Measurements from ENCODE around the gene RNPEP. TPM values are rescaled to one million over a fixed set of nuclear protein-coding genes. Genes with fewer than 3 reads are reported as not detected.
"Not testable (repeated sequence)": the region's sequence is repeated elsewhere in the genome, so short reads cannot be mapped to it uniquely, and the experiment has no call there.

RNPEP gene
- total RNA-seq, 1 donor from 2014 or later, result 42.4 TPM

DNA sequence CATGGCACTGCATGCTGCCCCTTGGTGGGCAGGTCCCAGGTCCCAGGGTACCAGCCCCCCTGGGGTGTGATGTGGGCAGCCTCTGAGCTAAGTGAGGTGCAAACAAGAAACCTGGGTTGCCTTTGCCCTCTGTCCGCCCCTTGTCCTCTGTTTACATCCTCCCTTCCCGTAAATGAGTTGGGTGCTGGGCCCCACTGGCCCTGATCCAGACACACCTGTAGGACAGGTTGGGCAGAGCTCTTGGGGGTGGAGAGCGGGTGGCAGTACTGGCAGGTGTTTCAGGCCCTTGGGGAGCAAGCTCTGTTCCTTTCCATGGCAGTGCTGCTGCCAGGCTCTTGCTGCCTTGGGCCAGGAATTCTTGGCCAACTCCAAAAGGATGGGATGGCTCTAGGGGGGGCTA is 63.8 kb downstream of the RNPEP start:
- H3K36me3 Mint-ChIP-seq (ENCODE audit: unreplicated experiment), result no peaks in the 10 kb centered on the region
- H3K27ac Mint-ChIP-seq (ENCODE audit: unreplicated experiment), result no peak overlapping the region
- peaks cover 2% of the 10 kb centered on the region for H3K9me3 Mint-ChIP-seq (ENCODE audit: unreplicated experiment)
- H3K27me3 Mint-ChIP-seq (ENCODE audit: unreplicated experiment), result peaks cover 5% of the 10 kb centered on the region
- no peaks in the 10 kb centered on the region for H3K4me1 Mint-ChIP-seq (ENCODE audit: low read depth, unreplicated experiment)
- no peak for DNase-seq
- TF ChIP-seq, protein P1, sequence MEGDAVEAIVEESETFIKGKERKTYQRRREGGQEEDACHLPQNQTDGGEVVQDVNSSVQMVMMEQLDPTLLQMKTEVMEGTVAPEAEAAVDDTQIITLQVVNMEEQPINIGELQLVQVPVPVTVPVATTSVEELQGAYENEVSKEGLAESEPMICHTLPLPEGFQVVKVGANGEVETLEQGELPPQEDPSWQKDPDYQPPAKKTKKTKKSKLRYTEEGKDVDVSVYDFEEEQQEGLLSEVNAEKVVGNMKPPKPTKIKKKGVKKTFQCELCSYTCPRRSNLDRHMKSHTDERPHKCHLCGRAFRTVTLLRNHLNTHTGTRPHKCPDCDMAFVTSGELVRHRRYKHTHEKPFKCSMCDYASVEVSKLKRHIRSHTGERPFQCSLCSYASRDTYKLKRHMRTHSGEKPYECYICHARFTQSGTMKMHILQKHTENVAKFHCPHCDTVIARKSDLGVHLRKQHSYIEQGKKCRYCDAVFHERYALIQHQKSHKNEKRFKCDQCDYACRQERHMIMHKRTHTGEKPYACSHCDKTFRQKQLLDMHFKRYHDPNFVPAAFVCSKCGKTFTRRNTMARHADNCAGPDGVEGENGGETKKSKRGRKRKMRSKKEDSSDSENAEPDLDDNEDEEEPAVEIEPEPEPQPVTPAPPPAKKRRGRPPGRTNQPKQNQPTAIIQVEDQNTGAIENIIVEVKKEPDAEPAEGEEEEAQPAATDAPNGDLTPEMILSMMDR (IDR thresholded peaks at IDR 0.05; ENCODE audit: partially characterized antibody, unreplicated experiment), result no peak
- H3K4me3 Mint-ChIP-seq (ENCODE audit: unreplicated experiment), result no peak overlapping the region

DNA sequence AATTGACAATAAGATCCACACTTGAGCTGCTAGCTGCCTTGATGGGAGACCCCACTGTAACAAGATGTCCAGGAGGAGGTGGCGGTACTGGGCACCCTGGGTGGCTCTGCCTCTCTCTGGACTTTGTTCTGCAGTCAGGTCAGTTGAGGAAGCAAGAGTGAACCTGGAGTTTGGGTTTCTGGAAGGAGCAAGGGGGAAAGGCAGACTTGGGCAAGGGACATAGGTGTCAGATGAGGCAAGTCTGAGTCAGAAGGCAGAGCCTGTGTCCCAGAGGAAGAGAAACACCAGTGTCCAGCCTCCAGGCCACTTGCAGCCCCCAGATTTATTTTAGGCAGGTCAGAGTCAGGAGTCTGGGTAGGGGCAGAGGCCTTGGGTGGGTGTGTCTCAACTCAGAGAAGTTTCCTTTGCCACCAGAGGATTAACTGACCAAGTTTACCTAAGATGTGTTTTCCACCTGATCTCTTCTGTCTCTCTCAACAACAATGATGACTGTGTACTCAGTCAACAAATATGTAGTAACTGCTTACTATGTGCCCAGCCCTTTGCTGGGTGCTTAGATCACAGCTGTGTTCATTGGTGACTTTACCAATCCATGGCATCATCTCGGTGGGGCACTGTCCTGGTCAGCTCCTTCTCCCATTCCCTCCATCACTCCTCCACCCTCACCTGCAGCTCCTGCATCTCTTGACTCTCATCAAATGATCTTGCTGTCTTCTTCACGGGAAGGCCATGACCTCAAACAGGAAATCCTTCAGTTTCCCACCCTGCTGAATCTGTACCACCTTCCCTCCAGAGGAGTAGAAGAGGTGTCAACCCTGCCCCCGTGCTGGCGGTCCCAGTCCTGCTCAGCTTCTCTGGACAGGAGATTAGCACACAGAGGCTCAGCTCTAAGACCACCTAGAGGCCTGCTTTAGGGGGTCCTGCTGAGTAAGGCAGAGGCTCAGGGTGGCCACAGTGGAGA is 64.6 kb downstream of the RNPEP start:
- Mint-ChIP-seq H3K27me3 (ENCODE audit: unreplicated experiment) (peaks cover 5% of the 10 kb centered on the region), H3K36me3 (ENCODE audit: unreplicated experiment) (no peaks in the 10 kb centered on the region), H3K4me1 (ENCODE audit: low read depth, unreplicated experiment) (no peaks in the 10 kb centered on the region), H3K9me3 (ENCODE audit: unreplicated experiment) (peaks cover 2% of the 10 kb centered on the region), H3K4me3 (ENCODE audit: unreplicated experiment) (no peak overlapping the region), H3K27ac (ENCODE audit: unreplicated experiment) (no peak overlapping the region)
- DNase-seq, result no peak
- TF ChIP-seq, protein P1 (IDR thresholded peaks at IDR 0.05; ENCODE audit: partially characterized antibody, unreplicated experiment), result no peak

- DNase-seq, result no peak
- H3K27ac Mint-ChIP-seq (ENCODE audit: unreplicated experiment), result no peak overlapping the region
- H3K27me3 Mint-ChIP-seq (ENCODE audit: unreplicated experiment), result peaks cover 5% of the 10 kb centered on the region
Measured at GRCh38 chr1:202047977-202048376, 65.5 kb downstream of the RNPEP start.

DNA sequence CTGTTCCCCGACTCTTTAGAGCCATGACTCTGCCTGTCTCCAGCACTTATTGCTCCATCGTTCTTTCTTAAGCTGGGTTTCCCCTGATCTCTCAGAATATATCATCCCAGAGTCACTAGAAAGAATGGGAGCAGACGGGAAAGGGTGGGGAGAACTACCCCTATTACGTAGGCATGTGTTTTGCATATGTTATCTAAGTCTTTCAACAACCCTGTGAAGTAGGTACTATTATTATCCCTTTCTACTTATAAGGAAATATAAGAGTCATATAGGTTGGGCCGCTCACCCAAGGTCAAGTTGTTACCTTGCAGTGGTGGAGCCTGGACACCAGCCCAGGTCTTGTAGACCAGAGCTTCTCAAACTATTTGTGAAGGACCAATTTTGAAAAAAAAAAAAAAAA is 66.7 kb downstream of the RNPEP start:
- Mint-ChIP-seq H3K4me3 (ENCODE audit: unreplicated experiment) (no peak overlapping the region), H3K4me1 (ENCODE audit: low read depth, unreplicated experiment) (no peaks in the 10 kb centered on the region), H3K27ac (ENCODE audit: unreplicated experiment) (no peak overlapping the region), H3K36me3 (ENCODE audit: unreplicated experiment) (no peaks in the 10 kb centered on the region), H3K27me3 (ENCODE audit: unreplicated experiment) (peaks cover 2% of the 10 kb centered on the region), H3K9me3 (ENCODE audit: unreplicated experiment) (peaks cover 3% of the 10 kb centered on the region)
- DNase-seq, result no peak
- TF ChIP-seq, protein P1 (IDR thresholded peaks at IDR 0.05; ENCODE audit: partially characterized antibody, unreplicated experiment), result no peak

More at GRCh38 chr1:202047977-202048376, 65.5 kb downstream of the RNPEP start:
- no peak overlapping the region for H3K4me3 Mint-ChIP-seq (ENCODE audit: unreplicated experiment)
- TF ChIP-seq, protein P1 (IDR thresholded peaks at IDR 0.05; ENCODE audit: partially characterized antibody, unreplicated experiment), result no peak
- H3K9me3 Mint-ChIP-seq (ENCODE audit: unreplicated experiment), result peaks cover 2% of the 10 kb centered on the region
- H3K4me1 Mint-ChIP-seq (ENCODE audit: low read depth, unreplicated experiment), result no peaks in the 10 kb centered on the region
- H3K36me3 Mint-ChIP-seq (ENCODE audit: unreplicated experiment), result no peaks in the 10 kb centered on the region

GRCh38 chr1:202054094-202054493 is 71.6 kb downstream of the RNPEP start:
- H3K9me3 Mint-ChIP-seq (ENCODE audit: unreplicated experiment), result peaks cover 4% of the 10 kb centered on the region
- no peaks in the 10 kb centered on the region for H3K36me3 Mint-ChIP-seq (ENCODE audit: unreplicated experiment)
- no peak overlapping the region for H3K27ac Mint-ChIP-seq (ENCODE audit: unreplicated experiment)
- TF ChIP-seq, protein P1 (IDR thresholded peaks at IDR 0.05; ENCODE audit: partially characterized antibody, unreplicated experiment), result no peak
- H3K4me1 Mint-ChIP-seq (ENCODE audit: low read depth, unreplicated experiment), result no peaks in the 10 kb centered on the region
- peaks cover 3% of the 10 kb centered on the region for H3K27me3 Mint-ChIP-seq (ENCODE audit: unreplicated experiment)
- no peak overlapping the region for H3K4me3 Mint-ChIP-seq (ENCODE audit: unreplicated experiment)
- no peak for DNase-seq

GRCh38 chr1:202054673-202055072 is 72.2 kb downstream of the RNPEP start:
- not testable (repeated sequence) for H3K9me3 Mint-ChIP-seq (ENCODE audit: unreplicated experiment); H3K4me1 Mint-ChIP-seq (ENCODE audit: low read depth, unreplicated experiment); H3K36me3 Mint-ChIP-seq (ENCODE audit: unreplicated experiment); H3K27ac Mint-ChIP-seq (ENCODE audit: unreplicated experiment); DNase-seq; H3K4me3 Mint-ChIP-seq (ENCODE audit: unreplicated experiment); H3K27me3 Mint-ChIP-seq (ENCODE audit: unreplicated experiment)
